Activated CD4-positive, CD25-positive, alpha-beta regulatory T cell treated with anti-CD3 and anti-CD28 coated beads, Interleukin-2, amount 50 U/mL, for 16 hours (primary cell): ENCODE results near the gene DPYSL5.

Source experiments
- DNase-seq: peaks from one replicate; pipeline ENCODE4 v3.0.0-alpha.2; 2020; ENCODE audit warnings: low read depth, low spot score

The DPYSL5 gene

DNA sequence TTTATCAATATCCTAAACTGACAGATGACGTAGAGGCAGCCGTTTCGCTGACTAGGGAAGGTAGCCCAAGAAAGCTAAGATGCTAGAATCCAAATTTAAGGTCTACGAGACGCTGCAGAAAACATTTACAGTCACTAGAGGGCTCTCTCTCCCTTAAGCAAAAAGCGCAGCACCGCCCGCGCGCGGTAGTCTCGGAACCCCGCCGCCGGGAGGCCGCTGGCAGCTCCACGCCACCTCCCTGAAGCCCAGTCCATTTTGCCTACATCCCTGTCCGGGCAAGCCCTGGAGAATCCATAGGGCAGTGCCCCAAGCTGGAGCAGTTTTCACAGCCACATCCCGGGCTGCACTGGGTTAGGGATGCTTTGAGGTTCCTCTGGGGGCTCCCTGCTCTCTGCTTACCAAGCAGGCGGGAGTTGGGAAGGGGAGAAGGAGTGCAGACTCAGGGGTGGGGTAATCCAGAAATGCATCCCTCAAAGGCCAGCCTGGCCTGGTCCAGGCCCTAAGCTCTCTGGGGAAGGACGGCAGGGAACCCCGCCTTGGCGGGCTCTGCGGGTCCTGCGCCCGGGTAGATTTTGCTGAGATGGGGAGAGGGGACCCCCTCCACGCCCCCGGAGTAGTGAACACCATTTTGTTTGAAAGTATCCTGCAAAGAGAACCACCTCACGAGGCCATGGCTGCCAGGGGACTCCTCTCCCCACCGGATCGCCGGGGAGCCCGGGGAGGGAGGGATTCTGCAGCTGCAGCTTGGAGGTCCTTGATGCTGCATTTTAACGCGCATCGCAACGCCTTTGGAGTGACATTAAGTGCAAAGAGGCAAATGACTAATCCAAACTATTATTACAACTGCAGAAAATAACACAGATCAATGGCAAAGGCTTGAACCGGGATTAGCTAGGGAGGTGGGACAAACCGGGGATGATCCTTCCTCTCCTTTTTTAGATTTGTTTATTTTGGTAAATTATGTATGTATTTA, 1.3 kb upstream of the DPYSL5 start:
- no peak for DNase-seq

DNA sequence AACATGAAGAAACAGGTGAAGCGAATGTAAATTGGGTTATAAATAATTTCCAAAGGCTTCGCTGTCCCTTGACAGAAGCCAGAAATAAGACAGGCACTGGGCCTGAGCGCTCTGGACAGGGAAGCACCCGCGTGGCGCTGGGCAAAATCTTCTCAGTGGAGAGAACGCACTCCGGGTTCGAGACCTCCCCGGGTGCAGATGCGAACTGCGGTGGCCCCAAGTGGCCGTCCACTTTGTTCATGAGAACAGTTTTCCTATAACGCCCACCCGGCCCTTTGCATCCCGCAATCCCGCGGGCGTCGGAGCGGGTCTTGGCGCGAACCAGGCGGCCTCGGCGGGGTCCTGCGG, 651 bp upstream of the DPYSL5 start:
- DNase-seq: no peak

- DNase-seq: no peak
Observed at GRCh38 chr2:26848336-26849055, 564 bp downstream of the DPYSL5 start.

DNA sequence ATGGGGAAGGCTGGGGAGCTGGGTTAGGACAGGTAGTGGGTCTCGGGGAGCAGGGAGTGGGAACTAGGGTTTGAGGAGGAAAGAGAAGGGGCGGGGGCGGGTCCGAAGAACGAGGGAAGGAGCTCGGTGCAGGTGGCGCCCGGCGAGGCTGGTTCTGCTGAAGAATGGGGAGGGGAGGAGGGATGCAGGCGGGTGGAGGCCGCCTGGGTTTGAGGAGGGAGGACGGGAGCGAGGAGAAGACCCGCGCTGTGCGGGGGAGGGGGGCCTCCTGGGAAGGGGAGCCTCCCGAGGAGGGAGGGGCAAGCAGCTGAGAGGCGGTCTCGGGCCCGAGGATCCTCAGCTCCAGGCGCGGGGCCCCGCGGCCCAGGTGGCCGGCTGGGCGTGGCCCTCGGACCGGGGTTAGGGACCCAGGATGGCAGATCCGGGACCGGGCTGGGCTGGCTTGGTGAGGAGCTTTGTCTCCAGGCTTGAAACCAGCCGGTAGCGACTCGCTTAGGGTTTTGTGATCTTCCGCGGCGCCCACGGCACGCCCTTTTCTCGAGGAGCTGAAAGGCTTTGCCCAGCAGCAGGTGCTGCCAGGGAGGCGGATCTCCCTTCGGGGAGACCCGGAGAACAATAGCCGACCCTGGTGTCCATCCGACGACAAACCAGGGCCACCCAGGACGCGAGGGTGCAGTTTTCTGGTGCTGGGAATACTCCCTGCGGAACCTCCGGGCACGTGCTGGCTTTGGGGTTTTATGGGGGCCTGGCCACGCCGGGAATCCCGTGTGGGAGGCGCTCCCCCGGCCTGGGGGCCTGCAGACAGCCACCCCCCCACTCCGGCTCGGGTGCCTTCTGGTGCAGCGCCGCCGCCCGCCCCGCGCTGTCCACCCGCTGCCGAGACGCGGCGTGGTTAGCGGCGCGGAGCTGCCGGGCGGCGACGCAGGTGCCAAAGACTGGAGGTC, 1.4 kb downstream of the DPYSL5 start:
- no peak for DNase-seq

- DNase-seq: no peak
Observed at GRCh38 chr2:26850000-26850431, 2.1 kb downstream of the DPYSL5 start.

GRCh38 chr2:26850505-26850904, 2.6 kb downstream of the DPYSL5 start:
- no peak for DNase-seq

- no peak for DNase-seq
Observed at GRCh38 chr2:26852405-26853306, 4.7 kb downstream of the DPYSL5 start.

- no peak for DNase-seq
Observed at GRCh38 chr2:26853751-26854150, 5.8 kb downstream of the DPYSL5 start.

- no peak for DNase-seq
Observed at GRCh38 chr2:26854283-26854827, 6.4 kb downstream of the DPYSL5 start.

GRCh38 chr2:26855466-26855865, 7.5 kb downstream of the DPYSL5 start:
- no peak for DNase-seq

GRCh38 chr2:26859622-26860021, 11.7 kb downstream of the DPYSL5 start:
- no peak for DNase-seq

GRCh38 chr2:26860211-26860850, 12.4 kb downstream of the DPYSL5 start:
- DNase-seq: no peak

GRCh38 chr2:26861610-26862224, 13.8 kb downstream of the DPYSL5 start:
- DNase-seq: no peak

DNA sequence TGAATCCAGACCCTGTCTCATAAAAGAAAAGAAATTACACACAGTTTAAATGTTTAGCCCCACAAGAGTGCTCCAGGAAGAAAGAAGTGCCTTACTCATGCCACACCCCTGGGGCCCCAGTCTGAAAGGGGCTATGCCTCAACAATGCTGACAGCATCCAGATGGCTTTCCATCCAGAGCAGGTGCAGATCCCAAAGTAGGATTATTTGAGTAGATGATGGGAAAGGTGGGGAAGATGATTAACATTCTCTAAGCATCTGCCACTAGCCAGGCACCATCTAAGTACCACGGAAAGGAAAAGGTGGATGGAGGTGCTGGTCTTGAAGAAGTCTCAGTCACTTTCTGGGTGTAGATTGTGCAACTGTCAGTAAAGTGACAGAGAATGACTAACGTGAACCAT, 16.3 kb downstream of the DPYSL5 start:
- DNase-seq: no peak

GRCh38 chr2:26864646-26865045, 16.7 kb downstream of the DPYSL5 start:
- DNase-seq: no peak

DNA sequence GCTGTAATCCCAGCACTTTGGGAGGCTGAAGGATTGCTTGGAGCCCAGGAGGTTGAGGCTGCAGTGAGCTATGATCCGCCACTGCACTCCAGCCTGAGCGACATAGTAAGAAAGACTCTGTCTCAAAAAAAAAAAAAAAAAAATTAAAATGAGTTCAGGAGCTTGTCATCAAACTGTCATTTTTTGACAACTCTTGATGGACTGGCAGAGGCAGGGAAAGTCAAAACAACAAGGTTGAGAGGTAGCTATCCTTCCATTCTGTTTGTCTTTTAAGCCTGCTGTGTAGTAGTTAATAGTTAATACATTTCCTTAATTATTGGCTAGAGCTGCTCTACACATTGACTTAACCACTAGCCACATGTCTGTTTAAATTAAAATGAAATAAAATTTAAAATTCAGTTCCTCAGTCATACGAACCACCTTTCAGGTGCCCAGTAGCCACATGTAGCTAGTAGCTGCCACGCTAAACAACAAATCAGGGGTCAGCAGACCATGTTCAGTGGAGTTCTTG, 22.7 kb downstream of the DPYSL5 start:
- DNase-seq: no peak

DNA sequence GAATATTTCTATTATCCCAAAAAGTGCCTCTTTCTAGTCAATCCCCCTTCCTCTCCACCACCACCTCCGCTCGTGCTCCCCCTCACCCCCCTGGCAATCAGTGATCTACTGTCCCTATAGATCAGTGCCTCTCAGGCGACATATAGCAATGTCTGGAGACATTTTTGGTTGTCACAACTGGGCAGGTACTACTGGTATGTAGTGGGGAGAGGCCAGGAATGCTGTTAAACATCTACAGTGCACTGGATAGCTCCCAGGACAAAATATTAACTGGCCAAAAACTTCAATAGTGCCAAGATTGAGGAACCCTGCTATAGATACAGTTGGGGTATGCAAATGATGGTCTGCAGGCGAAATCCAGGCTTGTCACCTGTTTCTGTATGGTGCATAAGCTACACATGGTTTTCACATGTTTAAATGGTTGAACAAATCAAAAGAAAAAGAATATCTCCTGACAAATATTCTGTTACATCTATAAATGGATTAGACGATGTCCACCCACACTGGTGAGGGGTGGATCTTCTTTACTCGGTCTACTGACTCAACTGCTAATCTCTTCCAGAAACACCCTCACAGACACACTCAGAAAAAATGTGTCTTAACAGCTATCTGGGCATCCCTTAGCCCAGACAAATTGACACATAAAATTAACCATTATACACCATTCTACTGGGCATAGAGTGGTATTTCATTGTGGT, 25.5 kb downstream of the DPYSL5 start:
- DNase-seq: no peak

DNA sequence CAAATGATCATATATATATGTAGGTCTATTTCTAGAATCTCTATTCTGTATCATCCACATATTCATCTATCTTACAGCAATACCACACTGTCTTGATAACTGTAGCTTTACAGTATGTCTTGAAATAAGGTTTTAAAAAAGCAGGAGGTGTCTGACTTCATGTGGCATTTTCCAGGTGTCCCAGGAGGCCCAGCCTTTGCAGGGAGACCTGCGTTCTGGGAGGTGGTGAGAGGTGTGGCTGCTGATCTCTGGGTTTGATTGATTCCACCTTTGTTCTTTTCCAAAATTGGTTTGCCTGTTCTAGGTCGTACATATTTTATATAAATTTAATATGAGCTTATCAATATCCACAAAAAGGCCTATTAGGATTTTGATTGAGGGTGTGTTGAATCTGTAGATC, 26.6 kb downstream of the DPYSL5 start:
- no peak for DNase-seq
